H1 (cell line): Measurements from ENCODE around the gene EGFLAM.

Experiments
- CHD7 ChIP-seq: fragments of 300-600 bp; sonication (generic); IDR thresholded peaks from 2 replicates; pipeline ENCODE4 v1.7.1; 2012; ENCODE audit warnings: low read length, moderate library complexity, mild to moderate bottlenecking, inconsistent platforms; ENCODE audit not compliant: insufficient replicate concordance
- CTCF ChIP-seq, 3 experiments: IDR thresholded peaks; 1 replicate in 2 of 3; 2 replicates in 1 of 3; pipeline versions ENCODE4 v1.5.1 to v1.6.1; 2011; ENCODE audit warnings: low read length in 3 of 3, mild to moderate bottlenecking in 3 of 3, inconsistent platforms in 2 of 3, low read depth in 1 of 3, moderate library complexity in 1 of 3; ENCODE audit not compliant: insufficient read depth in 1 of 3; ENCODE audit errors: control extremely low read depth in 1 of 3
- EP300 ChIP-seq, 2 experiments: IDR thresholded peaks; 1 replicate in 1 of 2; 2 replicates in 1 of 2; pipeline ENCODE4 v1.6.1; 2011 to 2012; ENCODE audit warnings: low read depth in 2 of 2, low read length in 2 of 2, mild to moderate bottlenecking in 2 of 2, borderline replicate concordance in 1 of 2, inconsistent platforms in 1 of 2, moderate library complexity in 1 of 2
- NANOG ChIP-seq: IDR thresholded peaks from 2 replicates; pipeline ENCODE4 v1.6.1; 2011; ENCODE audit warnings: low read length, low read depth, mild to moderate bottlenecking, inconsistent platforms; ENCODE audit not compliant: insufficient read depth, poor library complexity, severe bottlenecking
- POLR2A ChIP-seq, 2 experiments: IDR thresholded peaks; 1 replicate in 1 of 2; 2 replicates in 1 of 2; pipeline ENCODE4 v1.6.1; 2011; ENCODE audit warnings: low read depth in 2 of 2, low read length in 2 of 2, mild to moderate bottlenecking in 2 of 2; ENCODE audit errors: control extremely low read depth in 1 of 2
- RAD21 ChIP-seq, 2 experiments: IDR thresholded peaks in 1 of 2; conservative IDR thresholded peaks in 1 of 2; 2 replicates each; pipeline ENCODE4 v1.6.1; 2011; ENCODE audit warnings: low read depth in 2 of 2, low read length in 2 of 2, improper control_type of control experiment in 1 of 2, inconsistent platforms in 1 of 2, mild to moderate bottlenecking in 1 of 2, moderate library complexity in 1 of 2
- RBBP5 ChIP-seq: IDR thresholded peaks from 2 replicates; pipeline ENCODE4 v1.7.1; 2012; ENCODE audit warnings: low read depth, mild to moderate bottlenecking, inconsistent platforms, low read length, moderate library complexity, borderline replicate concordance
- TAF1 ChIP-seq: IDR thresholded peaks from 2 replicates; pipeline ENCODE4 v1.6.1; 2011; ENCODE audit warnings: mild to moderate bottlenecking, low read depth, low read length
- TCF12 ChIP-seq: IDR thresholded peaks from 2 replicates; pipeline ENCODE4 v1.6.1; 2011; ENCODE audit warnings: low read depth, mild to moderate bottlenecking, low read length

- TF ChIP-seq CTCF (IDR thresholded peaks at IDR 0.05; ENCODE audit: control extremely low read depth in 1 of 3, insufficient read depth in 1 of 3, low read depth in 1 of 3, low read length in 3 of 3) (no peak), EP300 (IDR thresholded peaks at IDR 0.05; ENCODE audit: borderline replicate concordance in 1 of 2, low read depth in 2 of 2, low read length in 2 of 2) (no peak), CHD7 (no peak), RBBP5 (no peak), POLR2A (IDR thresholded peaks at IDR 0.05; ENCODE audit: control extremely low read depth in 1 of 2, low read depth in 2 of 2, low read length in 2 of 2) (no peak), TCF12 (no peak), RAD21 (IDR thresholded peaks at IDR 0.05 in 1 of 2, conservative IDR thresholded peaks at IDR 0.05 in 1 of 2; ENCODE audit: low read depth in 2 of 2, low read length in 2 of 2) (no peak), NANOG (no peak), TAF1 (no peak)
These were observed 58.3 kb downstream of the EGFLAM start for GRCh38 chr5:38316544-38317224.
